ENCODE results near the gene EIF4E3. TPM values are rescaled to one million over a fixed set of nuclear protein-coding genes. Genes with fewer than 3 reads are reported as not detected.

EIF4E3 gene
- total RNA-seq, 1 experiment from 2014 or later, result 2.2 TPM

- H2AFZ ChIP-seq (ENCODE audit: low read length), result no peak overlapping the region
- H3K9me3 ChIP-seq (ENCODE audit: low read length), result no peaks in the 10 kb centered on the region
- H3K4me2 ChIP-seq (ENCODE audit: low read length), result no peak overlapping the region
- H3F3A ChIP-seq (ENCODE audit: low read length, unreplicated experiment), result no peaks in the 10 kb centered on the region
- H3K9ac ChIP-seq (ENCODE audit: low read length), result no peak overlapping the region
- H3K27me3 ChIP-seq (ENCODE audit: low read length), result no peaks in the 10 kb centered on the region
- intact Hi-C loops (cut with micrococcal nuclease), result no loop called here
- no peaks in the 10 kb centered on the region for H3K9me2 ChIP-seq (replicated peaks; ENCODE audit: low read length)
- no TSS peak for BruUV-seq (replicated peaks)
- peak; percentile 18 for DNase-seq
- TF ChIP-seq, protein P1, sequence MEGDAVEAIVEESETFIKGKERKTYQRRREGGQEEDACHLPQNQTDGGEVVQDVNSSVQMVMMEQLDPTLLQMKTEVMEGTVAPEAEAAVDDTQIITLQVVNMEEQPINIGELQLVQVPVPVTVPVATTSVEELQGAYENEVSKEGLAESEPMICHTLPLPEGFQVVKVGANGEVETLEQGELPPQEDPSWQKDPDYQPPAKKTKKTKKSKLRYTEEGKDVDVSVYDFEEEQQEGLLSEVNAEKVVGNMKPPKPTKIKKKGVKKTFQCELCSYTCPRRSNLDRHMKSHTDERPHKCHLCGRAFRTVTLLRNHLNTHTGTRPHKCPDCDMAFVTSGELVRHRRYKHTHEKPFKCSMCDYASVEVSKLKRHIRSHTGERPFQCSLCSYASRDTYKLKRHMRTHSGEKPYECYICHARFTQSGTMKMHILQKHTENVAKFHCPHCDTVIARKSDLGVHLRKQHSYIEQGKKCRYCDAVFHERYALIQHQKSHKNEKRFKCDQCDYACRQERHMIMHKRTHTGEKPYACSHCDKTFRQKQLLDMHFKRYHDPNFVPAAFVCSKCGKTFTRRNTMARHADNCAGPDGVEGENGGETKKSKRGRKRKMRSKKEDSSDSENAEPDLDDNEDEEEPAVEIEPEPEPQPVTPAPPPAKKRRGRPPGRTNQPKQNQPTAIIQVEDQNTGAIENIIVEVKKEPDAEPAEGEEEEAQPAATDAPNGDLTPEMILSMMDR (conservative IDR thresholded peaks at IDR 0.05; ENCODE audit: low read depth, low read length), result no peak
- TF ChIP-seq EZH2 (IDR thresholded peaks at IDR 0.05; ENCODE audit: low read length, unreplicated experiment) (no peak), EZH2phosphoT487 (IDR thresholded peaks at IDR 0.05; ENCODE audit: borderline replicate concordance, low read length) (no peak)
- H3K79me2 ChIP-seq (ENCODE audit: low read length), result no peaks in the 10 kb centered on the region
- ChIA-PET POLR2A (ENCODE audit: unreplicated experiment) (no interaction called here), CTCF (no interaction called here)
- H4K20me1 ChIP-seq (ENCODE audit: low read length), result no peaks in the 10 kb centered on the region
- no peak overlapping the region for H3K27ac ChIP-seq (ENCODE audit: low read length)
- no peaks in the 10 kb centered on the region for H3K36me3 ChIP-seq (ENCODE audit: low read depth, low read length)
- no peak for ATAC-seq
- H3K4me3 ChIP-seq (ENCODE audit: low read length), result no peak overlapping the region
- no peaks in the 10 kb centered on the region for H3K4me1 ChIP-seq (ENCODE audit: insufficient read depth, low read length)
Measured at GRCh38 chr3:71694358-71694999, 30.7 kb downstream of the EIF4E3 start.

DNA sequence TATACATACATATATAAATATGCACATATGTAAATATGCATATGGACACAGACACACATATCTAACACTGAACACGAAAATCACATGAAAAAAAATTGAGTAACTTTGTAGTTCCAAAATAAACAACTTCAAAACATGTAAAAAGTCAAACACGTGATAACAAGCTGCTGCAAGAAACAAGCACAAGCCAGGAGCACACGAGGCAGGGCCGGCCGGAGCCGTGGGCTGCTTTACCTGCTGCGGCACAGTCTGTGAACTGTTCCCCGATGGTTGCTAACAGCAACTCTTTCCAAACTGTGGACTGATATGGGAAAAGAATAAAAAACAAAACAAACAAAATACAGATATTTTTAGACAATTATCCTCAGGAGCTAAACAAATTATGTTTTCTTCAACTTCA is 31.6 kb downstream of the EIF4E3 start:
- Histone ChIP-seq H4K20me1 (ENCODE audit: low read length) (no peaks in the 10 kb centered on the region), H3K9ac (ENCODE audit: low read length) (no peak overlapping the region), H3K9me3 (ENCODE audit: low read length) (no peaks in the 10 kb centered on the region), H2AFZ (ENCODE audit: low read length) (no peak overlapping the region), H3K4me1 (ENCODE audit: insufficient read depth, low read length) (no peaks in the 10 kb centered on the region), H3K27ac (ENCODE audit: low read length) (no peak overlapping the region), H3K79me2 (ENCODE audit: low read length) (no peaks in the 10 kb centered on the region), H3K9me2 (replicated peaks; ENCODE audit: low read length) (no peaks in the 10 kb centered on the region), H3K4me2 (ENCODE audit: low read length) (no peak overlapping the region), H3K36me3 (ENCODE audit: low read depth, low read length) (no peaks in the 10 kb centered on the region), H3F3A (ENCODE audit: low read length, unreplicated experiment) (no peaks in the 10 kb centered on the region), H3K4me3 (ENCODE audit: low read length) (no peak overlapping the region), H3K27me3 (ENCODE audit: low read length) (no peaks in the 10 kb centered on the region)
- DNase-seq (no peak), ATAC-seq (no peak)
- ChIA-PET CTCF (no interaction called here), POLR2A (ENCODE audit: unreplicated experiment) (no interaction called here)
- no TSS peak for BruUV-seq (replicated peaks)
- TF ChIP-seq, protein P1 (conservative IDR thresholded peaks at IDR 0.05; ENCODE audit: low read depth, low read length), result no peak
- TF ChIP-seq EZH2phosphoT487 (IDR thresholded peaks at IDR 0.05; ENCODE audit: borderline replicate concordance, low read length), result no peak
- no peak for TF ChIP-seq EZH2 (IDR thresholded peaks at IDR 0.05; ENCODE audit: low read length, unreplicated experiment)
- intact Hi-C loops (cut with micrococcal nuclease), result no loop called here

DNA sequence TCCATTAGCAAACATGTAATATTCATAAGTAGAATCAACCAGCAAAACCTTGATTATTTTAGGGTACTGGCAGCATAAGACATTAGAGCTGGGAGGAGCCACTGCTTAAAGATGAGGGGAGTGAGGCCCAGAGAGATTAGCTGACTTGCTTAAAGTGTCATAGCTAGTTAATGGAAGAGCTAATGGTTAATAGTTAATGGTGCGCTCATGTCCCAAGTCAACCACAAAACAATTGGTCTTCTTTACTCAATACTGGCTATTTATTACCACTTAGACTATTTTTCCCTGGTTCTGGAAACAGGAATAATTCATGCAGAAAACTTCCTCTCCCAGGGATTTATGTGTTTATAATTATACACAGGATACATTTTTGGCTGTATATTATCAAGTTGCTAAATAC is 33.1 kb downstream of the EIF4E3 start:
- H3K9ac ChIP-seq (ENCODE audit: low read length), result no peak overlapping the region
- H2AFZ ChIP-seq (ENCODE audit: low read length), result no peak overlapping the region
- no peaks in the 10 kb centered on the region for H4K20me1 ChIP-seq (ENCODE audit: low read length)
- intact Hi-C loops (cut with micrococcal nuclease), result no loop called here
- H3K9me3 ChIP-seq (ENCODE audit: low read length), result no peaks in the 10 kb centered on the region
- no peaks in the 10 kb centered on the region for H3K27me3 ChIP-seq (ENCODE audit: low read length)
- no TSS peak for BruUV-seq (replicated peaks)
- no peaks in the 10 kb centered on the region for H3K36me3 ChIP-seq (ENCODE audit: low read depth, low read length)
- H3K4me3 ChIP-seq (ENCODE audit: low read length), result no peak overlapping the region
- no peaks in the 10 kb centered on the region for H3K79me2 ChIP-seq (ENCODE audit: low read length)
- no peaks in the 10 kb centered on the region for H3F3A ChIP-seq (ENCODE audit: low read length, unreplicated experiment)
- CTCF ChIA-PET, result no interaction called here
- no peaks in the 10 kb centered on the region for H3K9me2 ChIP-seq (replicated peaks; ENCODE audit: low read length)
- TF ChIP-seq EZH2 (IDR thresholded peaks at IDR 0.05; ENCODE audit: low read length, unreplicated experiment) (no peak), EZH2phosphoT487 (IDR thresholded peaks at IDR 0.05; ENCODE audit: borderline replicate concordance, low read length) (no peak)
- TF ChIP-seq, protein P1 (conservative IDR thresholded peaks at IDR 0.05; ENCODE audit: low read depth, low read length), result no peak
- H3K4me1 ChIP-seq (ENCODE audit: insufficient read depth, low read length), result peaks cover 14% of the 10 kb centered on the region
- POLR2A ChIA-PET (ENCODE audit: unreplicated experiment), result no interaction called here
- no peak overlapping the region for H3K4me2 ChIP-seq (ENCODE audit: low read length)
- H3K27ac ChIP-seq (ENCODE audit: low read length), result no peak overlapping the region
- DNase-seq, result no peak
- no peak for ATAC-seq
